ENCODE measurements around the gene ADD1. TPM values are rescaled to one million over a fixed set of nuclear protein-coding genes. Genes with fewer than 3 reads are reported as not detected.

The ADD1 gene
- total RNA-seq, 1 donor from 2014 or later, result 274 TPM

DNA sequence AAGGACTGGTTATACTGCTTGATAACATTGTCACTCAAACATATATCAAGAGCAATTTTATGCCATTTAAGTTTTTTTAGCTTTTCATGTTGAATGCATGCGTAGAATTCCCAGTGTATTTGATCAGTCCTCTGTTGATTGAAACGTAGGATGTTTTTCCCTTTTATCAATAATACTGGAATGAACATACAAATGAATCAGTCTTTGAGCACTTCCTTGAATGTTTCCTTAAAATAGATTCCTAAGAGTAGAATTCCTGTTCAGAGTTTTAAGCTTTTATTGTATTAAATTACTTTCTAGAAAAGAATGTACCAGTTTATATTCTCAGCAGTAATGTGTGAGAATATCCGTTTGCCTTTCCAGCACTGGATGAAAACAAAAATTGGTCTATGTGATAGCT is 37.8 kb downstream of the ADD1 start:
- no peak for DNase-seq (ENCODE audit: extremely low spot score, unreplicated experiment)
- no peaks in the 10 kb centered on the region for H3K27me3 Mint-ChIP-seq (ENCODE audit: unreplicated experiment)
- H3K36me3 Mint-ChIP-seq (ENCODE audit: unreplicated experiment), result peaks cover 52% of the 10 kb centered on the region
- TF ChIP-seq, protein P1, sequence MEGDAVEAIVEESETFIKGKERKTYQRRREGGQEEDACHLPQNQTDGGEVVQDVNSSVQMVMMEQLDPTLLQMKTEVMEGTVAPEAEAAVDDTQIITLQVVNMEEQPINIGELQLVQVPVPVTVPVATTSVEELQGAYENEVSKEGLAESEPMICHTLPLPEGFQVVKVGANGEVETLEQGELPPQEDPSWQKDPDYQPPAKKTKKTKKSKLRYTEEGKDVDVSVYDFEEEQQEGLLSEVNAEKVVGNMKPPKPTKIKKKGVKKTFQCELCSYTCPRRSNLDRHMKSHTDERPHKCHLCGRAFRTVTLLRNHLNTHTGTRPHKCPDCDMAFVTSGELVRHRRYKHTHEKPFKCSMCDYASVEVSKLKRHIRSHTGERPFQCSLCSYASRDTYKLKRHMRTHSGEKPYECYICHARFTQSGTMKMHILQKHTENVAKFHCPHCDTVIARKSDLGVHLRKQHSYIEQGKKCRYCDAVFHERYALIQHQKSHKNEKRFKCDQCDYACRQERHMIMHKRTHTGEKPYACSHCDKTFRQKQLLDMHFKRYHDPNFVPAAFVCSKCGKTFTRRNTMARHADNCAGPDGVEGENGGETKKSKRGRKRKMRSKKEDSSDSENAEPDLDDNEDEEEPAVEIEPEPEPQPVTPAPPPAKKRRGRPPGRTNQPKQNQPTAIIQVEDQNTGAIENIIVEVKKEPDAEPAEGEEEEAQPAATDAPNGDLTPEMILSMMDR (IDR thresholded peaks at IDR 0.05), result no peak
- H3K4me3 Mint-ChIP-seq (ENCODE audit: unreplicated experiment), result no peak overlapping the region
- peaks cover 16% of the 10 kb centered on the region for H3K4me1 Mint-ChIP-seq (ENCODE audit: unreplicated experiment)
- peak overlapping the region; percentile 68 for H3K27ac Mint-ChIP-seq (ENCODE audit: unreplicated experiment)
- no peaks in the 10 kb centered on the region for H3K9me3 Mint-ChIP-seq (ENCODE audit: unreplicated experiment)

DNA sequence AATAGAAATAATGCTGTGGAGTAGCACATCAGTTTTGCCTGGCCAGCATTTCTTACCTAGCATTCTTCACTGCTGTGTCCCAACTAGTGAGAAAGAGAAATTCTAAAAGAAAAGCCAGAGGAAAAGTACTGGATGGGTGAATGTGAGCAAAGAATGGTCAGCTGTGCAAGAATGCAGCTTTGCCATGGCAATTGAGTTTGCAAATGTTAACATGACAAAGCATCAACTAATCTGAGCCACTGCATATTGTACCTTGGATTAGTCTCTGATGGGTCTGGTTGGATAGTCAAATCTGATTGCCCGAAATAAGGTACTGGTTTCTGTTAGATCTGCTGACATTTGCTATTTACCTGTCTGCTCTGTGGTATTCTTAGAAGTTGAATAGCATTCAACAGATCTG is 38.7 kb downstream of the ADD1 start:
- Mint-ChIP-seq H3K36me3 (ENCODE audit: unreplicated experiment) (peaks cover 54% of the 10 kb centered on the region), H3K27ac (ENCODE audit: unreplicated experiment) (peak overlapping the region; percentile 68), H3K27me3 (ENCODE audit: unreplicated experiment) (no peaks in the 10 kb centered on the region), H3K9me3 (ENCODE audit: unreplicated experiment) (no peaks in the 10 kb centered on the region), H3K4me1 (ENCODE audit: unreplicated experiment) (peaks cover 16% of the 10 kb centered on the region), H3K4me3 (ENCODE audit: unreplicated experiment) (no peak overlapping the region)
- TF ChIP-seq, protein P1 (IDR thresholded peaks at IDR 0.05), result no peak
- DNase-seq (ENCODE audit: extremely low spot score, unreplicated experiment), result no peak

DNA sequence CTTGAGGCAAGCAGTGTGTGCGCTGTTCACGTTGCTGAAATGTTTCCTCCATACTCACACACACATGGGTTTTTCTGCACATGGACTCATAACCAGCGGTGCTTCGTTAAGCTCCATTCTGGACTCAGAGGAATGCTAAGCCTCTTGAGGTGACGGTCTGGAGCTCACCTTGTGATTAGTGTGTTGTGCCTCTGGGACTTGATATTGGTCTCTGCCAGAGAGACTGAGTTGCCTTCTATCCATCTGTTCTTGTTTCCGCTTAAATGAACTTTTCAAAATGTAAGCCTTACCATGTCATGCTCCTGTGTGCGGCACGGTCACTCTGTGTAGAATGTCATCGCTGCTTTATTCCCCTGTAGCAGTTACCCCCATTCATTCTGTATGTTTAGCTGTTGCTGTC is 42.5 kb downstream of the ADD1 start:
- H3K27me3 Mint-ChIP-seq (ENCODE audit: unreplicated experiment), result no peaks in the 10 kb centered on the region
- H3K36me3 Mint-ChIP-seq (ENCODE audit: unreplicated experiment), result peaks cover 35% of the 10 kb centered on the region
- H3K9me3 Mint-ChIP-seq (ENCODE audit: unreplicated experiment), result no peaks in the 10 kb centered on the region
- H3K27ac Mint-ChIP-seq (ENCODE audit: unreplicated experiment), result no peak overlapping the region
- DNase-seq (ENCODE audit: extremely low spot score, unreplicated experiment), result no peak
- no peak overlapping the region for H3K4me3 Mint-ChIP-seq (ENCODE audit: unreplicated experiment)
- peaks cover 12% of the 10 kb centered on the region for H3K4me1 Mint-ChIP-seq (ENCODE audit: unreplicated experiment)
- TF ChIP-seq, protein P1 (IDR thresholded peaks at IDR 0.05), result no peak

DNA sequence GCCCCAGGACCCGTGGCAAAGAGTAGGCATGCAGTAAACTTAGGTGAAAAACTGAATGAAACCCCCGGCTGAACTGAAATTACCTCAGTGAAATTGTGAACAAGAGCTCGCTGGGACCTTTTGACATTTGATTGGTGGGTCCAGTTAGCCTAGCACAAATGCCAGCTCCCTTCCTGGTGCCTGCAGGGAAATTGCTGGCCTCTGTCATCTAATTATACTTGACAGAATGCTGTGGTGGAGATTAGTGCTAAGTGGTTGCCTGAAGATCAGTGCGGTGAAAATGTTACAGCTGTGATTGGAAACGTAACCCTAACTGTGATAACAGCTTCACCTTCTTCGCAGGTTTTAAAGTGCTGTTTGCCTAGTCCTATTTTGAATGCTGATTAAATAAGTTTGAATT is 43.0 kb downstream of the ADD1 start:
- H3K36me3 Mint-ChIP-seq (ENCODE audit: unreplicated experiment), result peaks cover 35% of the 10 kb centered on the region
- no peak for DNase-seq (ENCODE audit: extremely low spot score, unreplicated experiment)
- TF ChIP-seq, protein P1 (IDR thresholded peaks at IDR 0.05), result no peak
- peaks cover 7% of the 10 kb centered on the region for H3K4me1 Mint-ChIP-seq (ENCODE audit: unreplicated experiment)
- no peak overlapping the region for H3K4me3 Mint-ChIP-seq (ENCODE audit: unreplicated experiment)
- H3K27me3 Mint-ChIP-seq (ENCODE audit: unreplicated experiment), result no peaks in the 10 kb centered on the region
- H3K9me3 Mint-ChIP-seq (ENCODE audit: unreplicated experiment), result no peaks in the 10 kb centered on the region
- H3K27ac Mint-ChIP-seq (ENCODE audit: unreplicated experiment), result no peak overlapping the region

DNA sequence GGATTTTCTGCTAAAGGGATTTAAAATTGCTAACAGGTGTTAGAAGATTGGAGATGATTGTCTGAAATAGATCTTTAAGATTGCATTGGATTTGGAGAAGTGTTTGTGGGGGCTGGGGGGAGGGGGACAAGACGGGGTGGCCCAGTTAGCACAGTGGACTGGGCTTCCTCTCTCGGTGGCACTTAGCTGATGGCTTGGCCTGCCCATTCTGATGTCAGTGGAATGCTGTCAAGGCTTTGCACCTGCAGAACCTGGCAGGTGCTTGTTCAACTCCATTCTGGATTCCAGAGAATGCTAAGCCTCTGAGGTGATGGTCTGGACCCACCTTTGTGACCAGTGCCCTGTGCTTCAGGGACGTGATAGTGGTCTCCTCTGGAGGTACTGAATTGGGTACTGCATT is 43.7 kb downstream of the ADD1 start:
- no peaks in the 10 kb centered on the region for H3K9me3 Mint-ChIP-seq (ENCODE audit: unreplicated experiment)
- no peak overlapping the region for H3K27ac Mint-ChIP-seq (ENCODE audit: unreplicated experiment)
- H3K36me3 Mint-ChIP-seq (ENCODE audit: unreplicated experiment), result peaks cover 34% of the 10 kb centered on the region
- H3K4me1 Mint-ChIP-seq (ENCODE audit: unreplicated experiment), result peaks cover 1% of the 10 kb centered on the region
- TF ChIP-seq, protein P1 (IDR thresholded peaks at IDR 0.05), result no peak
- H3K27me3 Mint-ChIP-seq (ENCODE audit: unreplicated experiment), result no peaks in the 10 kb centered on the region
- DNase-seq (ENCODE audit: extremely low spot score, unreplicated experiment), result no peak
- H3K4me3 Mint-ChIP-seq (ENCODE audit: unreplicated experiment), result no peak overlapping the region

All from osteocyte (in vitro differentiated cells).